IPS-18c (cell line): ENCODE data around the gene DYSF.

Experiments used
- H3K4me3 ChIP-seq: 2 replicates; pipeline ENCODE4 v1.7.0; 2013; ENCODE audit warnings: low read depth, mild to moderate bottlenecking, low read length, moderate library complexity; ENCODE audit not compliant: insufficient read depth
- H3K9me3 ChIP-seq: one replicate; pipeline ENCODE4 v1.6.1; 2013; ENCODE audit warnings: mild to moderate bottlenecking, low read length, moderate library complexity; ENCODE audit not compliant: control insufficient read depth, insufficient read depth

Gene DYSF

DNA sequence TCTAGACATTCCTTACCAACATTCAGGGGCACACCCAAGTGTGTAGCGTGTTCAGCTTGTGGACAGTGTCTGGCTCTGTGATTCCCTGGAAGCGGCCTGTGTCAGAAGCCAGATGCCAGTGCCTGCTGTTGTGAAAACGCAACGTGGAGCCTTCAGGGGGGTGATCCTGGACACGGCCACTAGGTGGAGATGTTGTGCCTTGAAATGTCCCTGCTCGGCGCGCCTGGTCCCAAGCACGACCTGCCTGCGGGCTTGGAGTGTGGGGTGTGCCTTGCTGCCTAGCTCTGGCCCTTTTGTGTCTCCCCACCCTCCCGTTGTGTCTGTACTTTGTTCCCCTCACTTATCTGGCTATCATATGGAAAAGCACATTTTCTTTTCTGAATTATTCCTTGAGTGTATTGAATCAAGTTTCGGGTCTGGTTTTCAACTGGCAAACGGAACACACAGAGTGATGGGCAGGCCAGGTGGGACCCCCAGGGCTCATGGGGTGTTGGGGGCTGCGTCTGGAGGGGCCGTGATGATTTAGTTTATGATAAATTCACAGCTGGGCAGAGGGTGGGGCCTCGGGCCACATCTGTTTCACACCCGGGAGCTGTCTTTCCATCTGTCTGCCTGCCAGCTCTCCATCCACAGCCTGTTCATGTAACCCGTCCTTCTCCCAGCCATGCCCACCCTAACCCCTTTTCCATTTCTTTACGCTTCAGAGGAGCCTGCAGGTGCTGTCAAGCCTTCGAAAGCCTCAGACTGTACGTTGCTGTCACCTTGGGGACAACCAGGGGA is 95.5 kb downstream of the DYSF start:
- Histone ChIP-seq H3K4me3 (no peak overlapping the region), H3K9me3 (peaks cover 3% of the 10 kb centered on the region)

DNA sequence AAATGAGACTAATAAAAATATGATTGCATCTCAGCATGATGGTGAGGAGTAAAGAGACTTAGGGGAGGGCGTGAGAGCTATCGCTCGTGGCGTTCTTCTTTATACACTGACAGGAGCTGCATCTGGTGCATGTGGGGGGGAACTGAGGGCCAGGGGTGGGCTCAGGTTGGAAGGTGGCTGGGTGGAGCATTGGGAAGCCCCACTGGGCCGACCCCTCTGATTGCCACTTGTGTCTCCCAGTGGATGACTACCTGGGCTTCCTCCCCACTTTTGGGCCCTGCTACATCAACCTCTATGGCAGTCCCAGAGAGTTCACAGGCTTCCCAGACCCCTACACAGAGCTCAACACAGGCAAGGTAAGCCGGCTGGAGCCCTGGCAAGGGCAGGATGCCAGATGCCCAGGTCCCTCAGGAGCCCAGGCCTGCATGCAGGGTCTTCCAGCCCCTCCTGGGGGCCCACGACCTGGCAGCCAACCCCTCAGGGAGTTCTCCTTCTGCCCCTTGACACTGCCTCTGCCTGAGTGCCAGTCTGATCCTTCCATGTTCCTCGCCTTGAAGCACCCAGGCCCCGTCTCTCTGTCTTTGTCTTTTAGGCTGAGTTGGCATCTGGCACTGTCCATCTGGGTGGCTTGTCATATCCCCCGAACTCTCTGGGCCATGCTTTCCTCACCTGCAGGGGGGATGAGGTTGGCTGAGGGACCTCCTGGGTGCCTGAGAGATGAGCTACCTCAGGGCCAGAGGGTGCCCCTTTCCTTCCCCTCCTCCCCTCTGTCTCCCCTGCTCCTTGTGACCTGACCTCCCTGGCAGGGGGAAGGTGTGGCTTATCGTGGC is 97.7 kb downstream of the DYSF start:
- Histone ChIP-seq H3K4me3 (no peak overlapping the region), H3K9me3 (no peaks in the 10 kb centered on the region)

DNA sequence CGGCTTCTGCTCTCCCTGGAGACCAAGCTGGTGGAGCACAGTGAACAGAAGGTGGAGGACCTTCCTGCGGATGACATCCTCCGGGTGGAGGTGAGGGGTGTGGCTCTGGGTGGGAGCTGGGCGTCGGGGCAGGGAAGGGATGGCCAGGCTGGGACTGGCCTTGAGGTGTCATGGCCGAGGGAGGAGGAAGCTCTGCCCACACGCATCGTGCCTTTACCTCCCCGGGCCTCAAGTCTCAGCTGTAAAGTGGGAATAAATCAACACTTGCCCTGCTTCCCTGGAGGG is 98.2 kb downstream of the DYSF start:
- Histone ChIP-seq H3K9me3 (no peaks in the 10 kb centered on the region), H3K4me3 (no peak overlapping the region)

GRCh38 chr2:71552356-71552755 is 99.0 kb downstream of the DYSF start:
- no peaks in the 10 kb centered on the region for H3K9me3 ChIP-seq

DNA sequence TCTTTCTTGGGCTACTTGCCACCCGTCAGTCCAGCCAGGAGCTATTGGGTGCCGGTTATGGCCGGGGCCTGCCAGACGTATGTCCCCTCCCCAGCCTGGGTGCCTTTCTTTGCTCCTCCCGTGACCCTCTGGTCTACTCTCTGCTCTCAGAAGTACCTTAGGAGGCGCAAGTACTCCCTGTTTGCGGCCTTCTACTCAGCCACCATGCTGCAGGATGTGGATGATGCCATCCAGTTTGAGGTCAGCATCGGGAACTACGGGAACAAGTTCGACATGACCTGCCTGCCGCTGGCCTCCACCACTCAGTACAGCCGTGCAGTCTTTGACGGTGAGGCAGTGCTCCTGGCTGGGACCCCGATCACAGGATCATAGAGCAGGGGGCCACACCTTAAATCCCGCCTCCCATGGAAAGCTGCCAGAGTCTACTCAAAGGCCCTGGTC is 99.5 kb downstream of the DYSF start:
- H3K4me3 ChIP-seq: no peak overlapping the region
- H3K9me3 ChIP-seq: no peaks in the 10 kb centered on the region

More at GRCh38 chr2:71552356-71552755, 99.0 kb downstream of the DYSF start:
- no peak overlapping the region for H3K4me3 ChIP-seq

DNA sequence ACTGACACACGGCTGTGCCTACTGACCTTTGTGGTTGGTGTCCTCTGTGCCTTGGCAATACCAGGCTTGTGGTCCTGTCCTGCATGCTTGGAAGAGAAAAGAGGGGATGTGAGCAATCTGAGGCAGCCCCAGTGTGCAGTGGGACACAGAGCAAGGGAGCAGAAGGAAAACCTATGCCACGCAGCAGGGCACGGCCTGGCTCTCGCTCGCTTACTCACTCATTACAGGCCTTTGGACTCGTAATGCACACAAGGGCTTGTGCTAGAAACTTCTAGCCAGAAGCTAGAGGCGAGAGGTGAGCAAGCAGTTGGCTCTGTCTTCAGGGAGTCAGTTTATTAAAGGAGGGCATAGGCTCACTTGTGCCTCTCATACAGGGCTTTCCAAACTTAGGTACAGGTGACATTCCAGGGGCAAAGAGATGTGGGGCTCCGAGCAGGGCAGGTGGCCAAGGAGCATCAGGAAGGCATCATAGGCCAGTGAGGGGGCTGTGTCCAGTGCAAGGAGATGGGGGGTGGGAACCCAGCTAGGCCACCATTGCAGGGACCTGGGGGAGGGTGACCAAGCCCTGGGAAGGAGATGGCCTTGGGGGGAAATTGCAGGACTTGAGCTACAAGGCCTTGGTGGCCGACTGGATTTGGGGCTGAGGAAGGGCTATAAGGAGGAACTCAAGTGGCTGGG is 100.8 kb downstream of the DYSF start:
- Histone ChIP-seq H3K9me3 (no peaks in the 10 kb centered on the region), H3K4me3 (no peak overlapping the region)

- H3K4me3 ChIP-seq: no peak overlapping the region
- H3K9me3 ChIP-seq: no peaks in the 10 kb centered on the region
Observed at GRCh38 chr2:71554706-71555056, 101.3 kb downstream of the DYSF start.

DNA sequence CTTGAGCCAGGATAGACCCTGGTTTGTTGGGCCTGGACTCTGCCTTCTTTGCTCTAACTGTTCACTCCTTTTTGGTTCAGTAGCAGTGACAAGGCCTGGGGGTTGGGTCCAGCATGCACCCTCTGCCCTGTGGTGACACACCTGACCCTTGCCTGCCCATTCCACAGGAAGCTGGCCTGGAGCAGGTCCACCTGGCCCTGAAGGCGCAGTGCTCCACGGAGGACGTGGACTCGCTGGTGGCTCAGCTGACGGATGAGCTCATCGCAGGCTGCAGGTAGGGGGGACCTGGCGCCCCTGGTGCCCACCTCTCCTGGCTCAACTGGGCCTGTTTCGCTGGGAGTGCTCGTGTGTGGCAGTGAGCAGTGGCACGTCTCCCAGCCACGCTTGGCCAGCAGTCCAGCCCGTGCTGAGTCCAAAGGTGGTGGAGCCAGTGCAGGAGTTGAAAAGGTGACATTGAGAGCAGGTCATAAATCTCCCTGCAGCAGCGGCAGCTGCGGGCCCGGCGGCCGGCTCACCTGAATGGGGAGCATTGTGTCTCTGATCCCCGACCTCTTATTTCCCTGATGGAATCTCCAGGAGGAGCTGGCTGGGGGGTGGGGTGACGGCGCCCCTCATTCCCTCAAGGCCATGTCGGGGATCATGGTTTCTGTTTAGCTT is 102.6 kb downstream of the DYSF start:
- no peak overlapping the region for H3K4me3 ChIP-seq
- H3K9me3 ChIP-seq: no peaks in the 10 kb centered on the region

- Histone ChIP-seq H3K4me3 (no peak overlapping the region), H3K9me3 (no peaks in the 10 kb centered on the region)
Observed at GRCh38 chr2:71556692-71557250, 103.4 kb downstream of the DYSF start.

DNA sequence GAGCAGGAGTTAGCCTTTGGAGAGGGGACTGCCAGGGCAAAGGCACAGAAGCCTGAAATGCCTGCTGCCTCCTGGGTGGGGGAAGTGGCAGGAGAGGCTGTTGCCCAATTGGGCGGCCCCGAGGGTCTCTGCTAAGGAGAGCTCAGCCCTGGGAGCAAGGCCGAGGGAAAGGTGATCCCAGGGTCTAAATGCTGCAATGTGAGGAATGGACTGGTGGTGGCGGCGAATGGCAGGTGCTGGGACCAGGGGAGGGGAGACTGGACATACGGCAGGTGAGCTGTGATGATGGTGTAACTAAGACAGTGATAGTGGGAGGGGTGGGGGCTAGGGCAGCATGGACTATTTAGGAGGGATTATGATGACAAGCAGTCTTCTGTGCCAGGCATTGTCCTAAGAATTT is 104.0 kb downstream of the DYSF start:
- Histone ChIP-seq H3K9me3 (no peaks in the 10 kb centered on the region), H3K4me3 (no peak overlapping the region)

DNA sequence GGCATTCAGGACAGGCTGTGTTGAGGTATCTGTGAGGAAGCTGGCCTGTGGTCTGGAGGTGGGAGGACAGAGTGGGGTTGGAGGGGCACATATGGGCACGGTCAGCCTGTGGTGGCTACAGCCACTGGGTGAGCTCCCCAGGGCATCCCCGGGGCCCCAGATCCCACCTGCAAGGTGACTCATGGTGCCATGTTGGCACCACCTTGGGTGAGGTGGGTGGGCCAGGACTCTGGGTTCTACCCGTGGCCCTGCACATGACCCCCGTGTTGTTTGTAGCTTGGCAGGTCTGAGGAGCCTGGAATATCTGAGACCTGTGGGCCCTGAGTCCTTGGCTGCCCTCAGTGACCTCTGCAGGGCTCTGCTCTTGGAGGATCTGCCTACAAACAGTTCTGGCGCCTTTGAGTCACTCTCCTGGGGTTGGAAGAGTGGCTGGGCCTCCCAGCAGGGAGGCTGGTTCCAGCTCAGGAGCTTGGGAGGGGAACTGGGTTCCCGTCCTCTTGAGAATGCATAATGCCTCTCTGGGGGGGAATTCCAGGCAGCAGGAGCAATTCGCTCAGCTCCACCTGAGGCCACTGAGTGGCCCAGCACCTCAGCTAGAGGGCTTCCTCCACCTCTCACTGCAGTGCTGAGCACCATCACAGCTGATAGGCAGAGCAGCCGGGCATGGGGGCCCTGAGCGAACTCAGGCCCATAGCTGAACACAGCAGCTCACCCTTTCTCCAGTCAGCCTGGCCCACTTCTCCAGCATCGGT is 105.1 kb downstream of the DYSF start:
- Histone ChIP-seq H3K9me3 (no peaks in the 10 kb centered on the region), H3K4me3 (no peak overlapping the region)

- Histone ChIP-seq H3K9me3 (no peaks in the 10 kb centered on the region), H3K4me3 (no peak overlapping the region)
Observed at GRCh38 chr2:71559080-71559827, 105.9 kb downstream of the DYSF start.

DNA sequence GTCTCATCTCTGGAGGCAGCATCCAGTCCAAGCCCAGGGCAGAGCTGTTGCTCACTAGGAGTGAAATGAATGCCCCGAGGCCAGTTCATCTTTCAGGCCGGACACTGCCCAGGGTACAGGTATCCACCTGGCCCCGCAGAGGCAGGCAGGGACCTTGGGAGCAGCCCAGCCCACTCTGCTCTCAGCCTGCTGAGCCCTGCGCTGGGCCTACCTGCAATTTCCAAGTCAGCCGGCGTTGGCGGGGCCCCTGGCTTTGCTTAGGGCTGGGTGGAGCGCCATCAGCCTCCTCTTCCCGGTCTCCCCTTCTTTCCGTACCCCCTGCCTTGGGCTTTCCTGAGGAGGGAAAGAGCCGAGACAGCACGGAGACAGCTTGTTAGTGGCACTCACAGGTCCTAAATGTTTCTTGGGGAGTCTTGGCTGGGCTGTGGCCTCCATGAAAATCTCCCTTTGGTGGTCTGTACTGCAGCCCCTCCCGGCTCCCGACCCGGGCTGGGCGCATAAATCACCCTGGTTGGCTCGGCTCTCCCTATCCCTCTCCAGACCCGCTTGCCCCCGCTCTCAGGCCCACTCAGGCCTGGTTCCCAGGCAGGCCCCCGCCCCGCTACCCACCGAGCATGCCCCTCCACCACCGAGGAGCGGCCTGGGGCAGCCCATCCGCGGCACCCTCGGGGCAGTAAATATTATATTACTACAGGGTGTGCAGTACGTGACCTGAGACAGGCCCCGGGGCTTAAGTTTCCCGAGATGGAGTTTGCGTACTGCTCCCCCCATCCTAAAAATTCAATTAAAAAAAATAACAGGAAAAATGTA is 106.7 kb downstream of the DYSF start:
- Histone ChIP-seq H3K4me3 (no peak overlapping the region), H3K9me3 (no peaks in the 10 kb centered on the region)

- H3K4me3 ChIP-seq: no peak overlapping the region
- no peaks in the 10 kb centered on the region for H3K9me3 ChIP-seq
Observed at GRCh38 chr2:71560638-71561011, 107.3 kb downstream of the DYSF start.

GRCh38 chr2:71561441-71562267 is 108.3 kb downstream of the DYSF start:
- H3K4me3 ChIP-seq: no peak overlapping the region
- no peaks in the 10 kb centered on the region for H3K9me3 ChIP-seq
